ENCODE measurements around the gene ADI1.
A peak's percentile ranks its signal among the peaks of the same experiment; 100 is the strongest.

The ADI1 gene

GRCh38 chr2:3519255-3520205 is at the start of gene ADI1:
ADI1 (minus strand) TSS chr2:3519531; CDS start chr2:3519487, 44 bp downstream.
- peak; percentile 51 to 58 for DNase-seq (ENCODE audit: low read depth in 2 of 2)

DNA sequence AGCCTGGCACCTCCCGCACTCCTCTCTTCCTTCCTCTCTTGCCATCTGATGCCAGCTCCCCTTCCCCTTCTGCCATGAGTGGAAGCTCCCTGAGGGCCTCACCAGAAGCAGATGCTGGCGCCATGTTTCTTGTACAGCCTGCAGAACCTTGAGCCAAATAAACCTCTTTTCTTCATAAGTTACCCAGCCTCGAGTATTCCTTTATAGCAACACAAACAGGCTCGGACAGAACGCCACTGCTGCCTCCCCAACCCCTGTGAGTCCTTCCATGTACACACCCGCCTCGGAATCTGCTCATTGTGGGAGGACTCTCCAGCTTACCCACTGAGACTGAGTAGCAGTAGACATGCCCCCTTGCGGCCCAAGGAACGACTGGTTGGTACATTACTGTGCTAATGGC is 47.5 kb upstream of the ADI1 start:
- DNase-seq (ENCODE audit: low read depth in 2 of 2), result no peak

GRCh38 chr2:3565117-3565516 is 45.8 kb upstream of the ADI1 start:
- no peak for DNase-seq (ENCODE audit: low read depth in 2 of 2)

GRCh38 chr2:3563521-3563976 is 44.2 kb upstream of the ADI1 start:
- DNase-seq (ENCODE audit: low read depth in 2 of 2), result no peak

DNA sequence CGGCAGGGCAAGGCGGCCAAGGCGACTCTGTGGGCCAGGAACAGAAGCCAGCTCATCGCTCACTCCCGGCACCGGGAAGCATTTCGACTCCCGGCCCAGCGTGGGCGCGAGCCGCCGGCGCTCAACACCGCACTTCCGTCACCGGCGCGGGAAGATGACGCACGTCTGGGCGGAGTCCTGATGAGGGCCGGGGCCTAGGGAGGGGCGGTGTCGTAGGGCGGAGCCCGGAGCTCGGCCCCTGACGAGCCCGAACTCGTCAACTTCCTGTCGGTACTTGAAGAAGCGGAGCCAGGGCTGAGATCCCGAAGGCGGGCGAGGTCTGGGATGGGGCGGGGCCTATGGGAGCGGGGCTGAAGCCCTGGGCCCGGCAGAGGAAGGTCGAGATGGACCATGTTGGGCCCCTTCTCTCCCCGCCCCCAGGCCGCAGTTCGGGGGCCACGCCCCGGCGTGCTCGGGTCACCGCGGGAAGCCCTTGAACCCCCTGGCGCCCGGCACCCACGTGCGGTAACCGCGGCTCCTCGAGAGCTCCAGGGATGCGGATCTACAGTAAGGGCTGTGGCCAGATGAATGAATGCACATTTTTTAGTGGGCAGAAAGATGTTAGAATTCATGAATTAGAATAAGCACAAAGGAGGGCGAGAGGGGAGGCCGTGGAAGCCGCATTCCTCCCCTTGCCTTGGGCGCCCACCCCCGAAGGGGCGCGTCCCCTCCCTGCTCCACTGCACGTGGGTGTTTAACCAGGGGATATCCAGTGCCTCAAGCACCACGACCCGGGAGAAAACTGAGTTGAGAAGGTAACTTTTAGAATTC is 39.1 kb upstream of the ADI1 start, which contains the start of gene RNASEH1:
Gene RNASEH1 (minus strand): TSS at position 129 of the 810 bp plus-strand sequence. CDS start 73 bp downstream, at position 56.
- peak; percentile 96 to 97 for DNase-seq (ENCODE audit: low read depth in 2 of 2)

DNA sequence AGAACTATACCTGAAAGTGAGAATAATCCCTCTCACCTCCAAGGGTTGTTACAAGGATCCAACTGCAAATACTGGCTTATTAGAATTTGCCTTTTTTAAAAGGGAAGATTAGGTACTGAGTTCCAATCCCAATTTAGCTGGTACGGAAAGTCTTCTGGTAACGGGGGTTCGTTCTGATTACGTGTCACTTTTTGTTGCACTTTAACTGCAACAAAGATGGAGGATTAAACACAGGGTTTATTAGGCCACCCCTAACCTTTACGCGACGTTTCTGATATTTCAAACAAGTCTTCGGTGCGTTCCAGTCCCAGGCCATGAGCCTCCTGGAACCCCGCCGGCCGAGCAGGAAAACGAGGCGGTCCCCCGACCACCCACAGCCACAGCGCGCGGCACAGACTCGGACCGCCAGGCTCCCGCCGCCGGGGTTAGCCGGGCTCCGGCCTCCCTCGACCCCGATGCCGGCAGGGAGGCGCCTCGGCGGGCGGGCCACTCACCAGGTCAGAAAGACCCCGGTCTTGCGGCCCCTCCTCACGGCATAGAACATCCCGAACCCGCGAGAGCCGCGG is 38.4 kb upstream of the ADI1 start:
- DNase-seq (ENCODE audit: low read depth in 2 of 2), result no peak

GRCh38 chr2:3553946-3554345 is 34.6 kb upstream of the ADI1 start:
- no peak for DNase-seq (ENCODE audit: low read depth in 2 of 2)

- DNase-seq (ENCODE audit: low read depth in 2 of 2), result no peak
Measured at GRCh38 chr2:3547915-3548314, 28.6 kb upstream of the ADI1 start.

GRCh38 chr2:3545788-3546478 is 26.6 kb upstream of the ADI1 start:
- no peak for DNase-seq (ENCODE audit: low read depth in 2 of 2)

DNA sequence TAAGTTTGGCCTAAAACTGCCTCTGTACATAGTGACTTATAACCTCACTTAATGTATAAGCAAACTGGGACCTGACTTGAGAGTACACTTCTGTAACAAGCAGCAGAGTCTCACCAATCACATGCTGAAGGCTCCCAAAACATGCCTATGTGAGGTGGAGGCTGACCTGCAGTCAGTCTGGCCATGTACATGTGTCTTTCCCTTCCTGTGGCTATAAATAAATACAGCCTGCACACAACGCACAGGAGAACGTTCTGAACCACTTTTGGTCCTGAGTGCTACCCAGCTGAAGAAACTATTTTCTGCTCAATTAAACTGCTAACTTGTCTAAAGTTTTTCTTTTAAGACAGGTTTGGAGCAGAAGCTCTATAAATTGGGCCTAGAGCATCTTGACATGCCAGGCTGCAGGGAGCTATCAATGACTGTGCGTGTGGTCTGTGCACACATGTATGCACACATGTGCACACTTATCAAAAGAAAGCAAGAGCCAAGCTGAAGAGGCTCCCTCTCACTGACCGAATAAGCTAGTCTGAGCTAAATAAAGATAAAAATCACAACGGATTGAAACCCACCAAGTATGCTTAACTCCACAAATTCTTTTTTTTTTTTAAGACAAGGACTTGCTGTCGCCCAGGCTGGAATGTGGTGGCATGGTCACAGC is 23.8 kb upstream of the ADI1 start:
- no peak for DNase-seq (ENCODE audit: low read depth in 2 of 2)

DNA sequence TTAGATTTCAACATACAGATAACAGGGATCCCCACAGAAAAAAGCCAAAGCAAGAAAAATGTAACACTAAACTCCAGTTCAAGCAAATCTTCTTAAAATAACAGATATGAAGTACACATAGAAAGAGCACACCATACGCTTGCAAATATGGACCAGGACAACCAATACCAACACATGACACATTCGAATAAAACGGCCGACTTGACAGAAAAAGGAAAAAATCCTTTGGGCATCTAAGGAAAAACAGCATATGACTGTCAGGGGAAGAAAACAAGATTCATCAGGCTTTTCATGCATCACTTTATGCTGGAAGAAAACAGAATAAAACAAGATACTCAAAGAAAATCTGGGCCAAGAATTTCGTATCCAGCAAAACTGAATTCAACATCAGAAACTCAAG is 22.8 kb upstream of the ADI1 start:
- no peak for DNase-seq (ENCODE audit: low read depth in 2 of 2)

- DNase-seq (ENCODE audit: low read depth in 2 of 2), result no peak
Measured at GRCh38 chr2:3539836-3540235, 20.5 kb upstream of the ADI1 start.

DNA sequence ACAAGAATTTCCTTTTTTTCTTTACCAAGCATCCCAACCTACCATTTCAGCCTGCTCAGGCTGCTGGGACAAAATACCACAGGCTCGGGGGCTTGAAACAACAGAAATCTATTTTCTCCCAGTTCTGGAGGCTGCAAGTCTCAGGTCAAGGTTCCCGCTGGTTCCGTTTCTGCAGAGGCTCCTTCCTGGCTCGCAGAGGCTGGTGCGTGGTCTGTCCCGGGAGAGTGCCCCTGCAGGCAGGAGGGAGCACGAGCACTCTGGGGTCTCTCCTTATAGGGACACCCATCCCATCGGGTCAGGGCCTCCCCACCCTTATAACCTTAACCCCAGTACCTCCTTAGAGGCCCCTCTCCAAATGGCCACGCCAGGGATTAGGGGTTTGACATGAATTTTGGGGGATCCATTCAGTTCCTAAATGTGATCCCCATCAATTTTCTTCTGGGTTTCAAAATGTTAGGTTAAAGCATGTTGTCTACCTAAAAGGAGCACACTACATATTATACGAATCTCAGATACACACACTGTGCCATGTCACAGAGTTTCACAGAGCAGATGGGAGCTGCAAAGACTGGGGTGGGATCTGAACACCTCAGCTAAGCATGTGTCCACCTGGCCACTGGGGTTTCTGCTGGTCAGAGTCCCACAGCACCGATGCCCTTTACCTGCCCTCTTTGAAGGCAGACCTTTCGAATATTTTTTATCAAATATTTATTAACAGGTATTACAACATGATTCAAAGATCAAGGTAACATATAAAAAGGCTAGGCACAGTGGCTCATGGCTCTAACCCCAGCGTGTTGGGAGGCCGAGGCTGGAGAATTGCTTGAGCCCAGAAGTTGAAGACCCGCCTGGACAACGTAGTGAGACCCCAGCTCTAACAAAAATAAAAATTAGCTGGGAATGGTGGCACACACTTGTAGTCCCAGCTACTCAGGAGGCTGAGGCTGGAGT is 17.6 kb upstream of the ADI1 start:
- no peak for DNase-seq (ENCODE audit: low read depth in 2 of 2)

GRCh38 chr2:3535794-3536681 is 16.7 kb upstream of the ADI1 start:
- peak; percentile 61 to 65 for DNase-seq (ENCODE audit: low read depth in 2 of 2)

- DNase-seq (ENCODE audit: low read depth in 2 of 2), result no peak
Measured at GRCh38 chr2:3535467-3535793, 16.1 kb upstream of the ADI1 start.

- no peak for DNase-seq (ENCODE audit: low read depth in 2 of 2)
Measured at GRCh38 chr2:3534251-3534814, 15.0 kb upstream of the ADI1 start.

- DNase-seq (ENCODE audit: low read depth in 2 of 2), result no peak
Measured at GRCh38 chr2:3533836-3534235, 14.5 kb upstream of the ADI1 start.

GRCh38 chr2:3532941-3533340 is 13.6 kb upstream of the ADI1 start:
- DNase-seq (ENCODE audit: low read depth in 2 of 2), result no peak

Measured in fibroblast of skin of left quadriceps (primary cell).